HG03460 (cell line): ENCODE results near the gene LEPR.
"Not testable (repeated sequence)": the region's sequence is repeated elsewhere in the genome, so short reads cannot be mapped to it uniquely, and the experiment has no call there.

Source experiments
- ATAC-seq: cut with Tn5 transposase; IDR thresholded peaks from one replicate; pipeline ENCODE4 v1.9.1; 2021; ENCODE audit not compliant: unreplicated experiment

LEPR gene

GRCh38 chr1:65435987-65436386 is 15.5 kb downstream of the LEPR start:
- ATAC-seq, result no peak

DNA sequence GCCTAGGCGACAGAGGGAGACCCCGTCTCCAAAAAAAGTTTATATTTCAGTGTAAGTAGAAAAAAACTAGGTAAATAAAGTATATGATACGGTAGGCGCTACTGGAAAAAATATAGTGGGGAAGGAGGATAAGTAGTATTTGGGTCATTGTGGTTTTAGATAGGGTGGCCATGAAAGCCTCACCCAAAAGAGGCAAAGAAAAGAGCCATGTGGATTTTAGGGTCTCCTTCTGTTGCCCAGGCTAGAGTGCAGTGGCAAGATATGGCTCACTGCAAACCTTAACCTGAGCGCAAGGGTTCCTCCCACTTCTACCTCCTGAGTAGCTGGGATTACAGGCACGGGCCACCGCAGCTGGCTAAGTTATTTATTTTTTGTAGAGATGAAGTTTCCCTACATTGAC is 17.1 kb downstream of the LEPR start:
- ATAC-seq, result no peak

DNA sequence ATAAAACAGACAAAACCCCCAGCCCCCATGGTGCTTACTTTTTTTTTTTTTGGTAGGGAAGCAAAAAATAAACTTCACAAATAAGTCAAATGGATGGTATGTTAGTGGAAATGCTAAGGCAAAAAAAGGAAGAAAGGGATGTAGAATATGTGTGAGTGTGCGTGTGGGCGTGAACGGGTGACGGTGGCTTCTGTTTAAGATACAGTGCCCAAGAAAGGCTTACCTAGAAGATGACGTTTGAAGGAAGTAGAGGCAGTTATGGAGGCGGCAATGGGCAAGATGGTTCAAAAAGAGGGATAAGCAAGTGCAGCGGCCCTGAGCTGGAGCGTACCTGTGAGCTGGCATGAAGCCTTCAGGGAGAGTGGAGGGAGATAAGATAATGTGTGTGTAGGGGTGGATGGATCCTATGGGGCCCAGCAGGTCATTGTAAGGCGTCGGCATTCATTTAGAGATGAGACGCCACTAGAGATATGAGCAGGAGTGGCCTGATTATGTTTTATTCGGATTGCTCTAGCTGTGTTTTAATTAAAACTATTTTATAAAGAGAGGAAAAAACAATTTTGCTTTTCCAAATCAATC is 19.9 kb downstream of the LEPR start:
- no peak for ATAC-seq

- no peak for ATAC-seq
Observed at GRCh38 chr1:65440915-65441314, 20.4 kb downstream of the LEPR start.

- no peak for ATAC-seq
Observed at GRCh38 chr1:65441464-65441863, 21.0 kb downstream of the LEPR start.

DNA sequence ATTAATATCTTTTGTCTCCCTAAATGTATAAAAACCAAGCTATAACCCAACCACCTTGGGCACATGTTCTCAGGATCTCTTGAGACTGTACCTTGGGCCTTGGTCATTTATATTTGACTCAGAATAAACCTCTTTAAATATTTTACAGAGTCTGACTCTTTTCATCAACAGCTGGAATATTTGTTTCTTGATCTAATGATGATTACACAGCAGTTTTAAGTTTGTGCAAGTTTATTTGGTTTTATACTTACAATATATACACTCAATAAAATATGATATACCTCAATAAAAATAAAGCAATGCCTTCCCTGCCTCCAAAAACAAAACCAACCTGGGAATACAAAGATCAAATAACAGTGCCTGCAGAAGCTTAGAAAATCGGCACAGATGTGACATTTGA is 22.0 kb downstream of the LEPR start:
- no peak for ATAC-seq

- no peak for ATAC-seq
Observed at GRCh38 chr1:65443647-65444046, 23.2 kb downstream of the LEPR start.

- ATAC-seq, result no peak
Observed at GRCh38 chr1:65444128-65444640, 23.7 kb downstream of the LEPR start.

GRCh38 chr1:65445837-65446236 is 25.4 kb downstream of the LEPR start:
- no peak for ATAC-seq

GRCh38 chr1:65449214-65449823 is 28.9 kb downstream of the LEPR start:
- no peak for ATAC-seq

GRCh38 chr1:65455678-65456077 is 35.2 kb downstream of the LEPR start:
- not testable (repeated sequence) for ATAC-seq

DNA sequence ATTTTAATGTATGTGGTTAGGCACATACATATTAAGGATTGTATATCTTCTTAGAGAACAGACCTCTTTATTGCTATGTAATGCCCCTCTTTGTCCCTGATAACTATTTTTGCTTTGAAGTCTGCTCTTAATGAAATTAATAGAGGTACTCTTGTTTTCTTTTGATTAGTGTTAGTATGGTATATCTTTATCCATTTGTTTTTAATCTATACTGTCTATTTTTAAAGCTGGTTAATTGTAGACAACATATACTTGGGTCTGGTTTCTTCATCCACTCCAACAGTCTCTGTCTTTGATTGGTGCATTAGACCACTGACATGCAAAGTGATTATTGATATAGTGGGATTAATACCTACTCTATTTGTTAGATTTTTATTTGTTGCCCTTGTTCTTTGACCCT is 36.0 kb downstream of the LEPR start:
- ATAC-seq, result no peak

- no peak for ATAC-seq
Observed at GRCh38 chr1:65457868-65458267, 37.4 kb downstream of the LEPR start.

DNA sequence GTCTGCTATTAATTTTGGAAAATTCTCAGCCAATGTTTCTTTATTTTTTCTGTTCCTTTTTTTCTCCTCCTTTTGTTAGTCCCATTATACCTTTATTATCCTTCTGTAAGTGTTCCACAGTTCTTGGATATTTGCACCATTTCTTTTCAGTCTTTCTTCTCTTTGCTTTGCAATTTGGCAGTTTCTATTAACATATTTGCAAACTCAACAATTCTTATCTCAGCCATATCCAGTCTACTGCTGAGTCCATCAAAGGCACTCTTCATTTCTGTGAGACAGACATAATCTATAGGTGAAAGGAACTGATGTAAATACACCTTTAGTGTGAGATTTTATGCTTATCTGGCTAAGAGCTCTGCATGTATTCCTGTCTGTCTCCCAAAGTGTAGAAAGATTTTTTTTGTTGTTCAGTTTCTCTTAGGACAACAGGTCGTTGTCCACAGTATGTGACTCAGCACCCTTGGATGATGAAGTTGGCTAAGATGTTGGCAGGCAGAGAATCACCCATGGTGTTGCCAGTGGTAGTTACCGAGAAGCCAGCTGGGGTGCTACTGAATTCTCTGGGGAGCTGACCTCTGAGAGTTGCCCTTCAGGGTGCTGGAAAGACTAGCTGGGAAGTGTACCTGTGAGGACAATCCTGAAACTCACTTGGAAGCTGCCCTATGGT is 38.4 kb downstream of the LEPR start:
- no peak for ATAC-seq

GRCh38 chr1:65459397-65459768 is 38.9 kb downstream of the LEPR start:
- peak; percentile 79 for ATAC-seq

- not testable (repeated sequence) for ATAC-seq
Observed at GRCh38 chr1:65465837-65466236, 45.4 kb downstream of the LEPR start.

GRCh38 chr1:65467536-65467935 is 47.1 kb downstream of the LEPR start:
- ATAC-seq, result no peak

DNA sequence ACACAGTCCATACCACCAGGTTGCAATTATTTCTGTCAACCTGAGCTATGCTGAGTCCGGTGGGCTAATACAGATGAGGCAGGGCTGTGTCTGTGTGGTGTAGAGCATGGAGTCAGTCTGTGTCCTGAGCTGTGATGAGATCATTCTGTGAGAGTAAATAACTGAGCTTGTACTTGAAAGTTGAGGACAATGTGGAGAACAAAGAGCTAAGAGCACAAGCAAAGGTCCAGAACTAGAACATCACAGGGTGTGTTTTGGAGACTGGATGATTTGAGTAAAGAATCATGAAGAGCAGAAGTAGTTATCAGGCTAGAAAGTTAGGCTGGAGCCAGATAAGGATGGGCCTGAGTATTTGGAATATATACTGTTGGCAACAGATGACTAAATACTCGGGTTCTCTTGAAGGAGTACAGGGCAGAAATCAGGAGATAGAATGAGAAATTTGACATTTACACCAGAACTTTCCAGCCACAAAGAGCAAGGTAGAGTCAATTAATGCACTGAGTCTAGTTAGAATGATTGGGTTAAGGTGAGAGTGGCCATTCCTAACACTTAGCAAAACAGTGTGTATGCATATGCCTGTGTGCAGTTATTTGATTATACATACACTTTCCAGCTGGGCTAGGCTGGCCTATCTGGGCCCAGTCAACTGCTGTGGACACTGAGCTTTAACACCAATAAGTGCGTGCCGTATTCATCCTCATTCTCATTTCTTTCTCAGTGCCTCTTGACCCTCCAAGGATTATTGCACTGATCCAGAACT is 48.8 kb downstream of the LEPR start:
- no peak for ATAC-seq

DNA sequence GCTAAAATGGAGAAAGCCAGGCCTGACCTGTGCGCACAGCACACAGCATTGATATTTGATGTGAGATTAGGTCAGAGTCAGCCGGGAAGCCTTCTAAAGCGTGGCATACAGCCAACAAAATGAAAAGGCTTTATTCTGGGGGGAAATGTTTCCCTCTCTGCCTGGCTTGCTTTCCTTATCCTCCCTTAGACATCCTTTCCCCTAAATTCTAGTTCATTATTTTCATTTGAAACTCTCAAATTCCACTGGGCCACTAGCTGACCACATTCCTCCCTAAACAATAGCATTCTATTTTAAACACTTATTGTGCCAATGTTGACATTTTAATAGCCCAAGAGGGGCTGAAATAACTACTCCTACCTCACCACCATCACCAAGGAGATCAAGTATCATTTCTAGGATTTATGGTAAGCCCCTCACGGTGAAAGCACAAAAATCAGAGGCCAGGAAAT is 49.4 kb downstream of the LEPR start:
- no peak for ATAC-seq
